ENCODE data around the gene ALKBH1.

The ALKBH1 gene

GRCh38 chr14:77625360-77625759, 82.5 kb downstream of the ALKBH1 start:
- no peak for TF ChIP-seq CTCF (IDR thresholded peaks at IDR 0.05; ENCODE audit: insufficient read depth, low read depth, low read length, missing control alignments)
- no peak for DNase-seq (ENCODE audit: low read depth)
- no peak overlapping the region for H3K4me3 ChIP-seq (ENCODE audit: low read length)

- no peak for DNase-seq (ENCODE audit: low read depth)
- TF ChIP-seq CTCF (IDR thresholded peaks at IDR 0.05; ENCODE audit: insufficient read depth, low read depth, low read length, missing control alignments) = no peak
- no peak overlapping the region for H3K4me3 ChIP-seq (ENCODE audit: low read length)
These were observed 84.6 kb downstream of the ALKBH1 start for GRCh38 chr14:77623201-77623600.

All from epithelial cell of esophagus (primary cell).